GM10266 (cell line): ENCODE results near the gene EYS.

Experiments used
- DNase-seq: peaks from one replicate; pipeline ENCODE4 v3.0.0; 2012; ENCODE audit errors: extremely low spot score
- TF ChIP-seq, protein P1 (sequence below): IDR thresholded peaks from 2 replicates; pipeline ENCODE4 v1.5.1; 2012; ENCODE audit warnings: mild to moderate bottlenecking, low read depth; ENCODE audit not compliant: control insufficient read depth, insufficient read depth; ENCODE audit errors: missing control alignments

EYS gene

DNA sequence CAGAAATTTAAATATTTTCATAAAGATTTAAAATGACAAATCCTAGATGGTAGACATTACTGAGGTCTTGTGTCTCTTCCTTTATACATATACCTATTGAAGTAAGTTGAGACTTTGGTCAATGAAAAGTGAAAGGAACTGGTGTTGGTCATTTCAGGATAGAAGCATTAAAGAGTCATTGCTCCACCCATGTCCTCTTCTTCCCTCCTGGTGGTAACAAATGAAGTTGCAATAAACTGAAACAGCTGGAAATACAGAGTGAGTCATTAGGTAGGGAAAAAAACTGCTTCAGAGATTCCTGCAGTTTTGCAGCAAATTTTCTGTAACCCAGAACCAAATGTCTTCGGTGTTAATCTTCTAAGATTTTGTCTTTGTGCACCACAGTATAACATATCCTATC is 448.0 kb downstream of the EYS start:
- DNase-seq: no peak
- TF ChIP-seq, protein P1, sequence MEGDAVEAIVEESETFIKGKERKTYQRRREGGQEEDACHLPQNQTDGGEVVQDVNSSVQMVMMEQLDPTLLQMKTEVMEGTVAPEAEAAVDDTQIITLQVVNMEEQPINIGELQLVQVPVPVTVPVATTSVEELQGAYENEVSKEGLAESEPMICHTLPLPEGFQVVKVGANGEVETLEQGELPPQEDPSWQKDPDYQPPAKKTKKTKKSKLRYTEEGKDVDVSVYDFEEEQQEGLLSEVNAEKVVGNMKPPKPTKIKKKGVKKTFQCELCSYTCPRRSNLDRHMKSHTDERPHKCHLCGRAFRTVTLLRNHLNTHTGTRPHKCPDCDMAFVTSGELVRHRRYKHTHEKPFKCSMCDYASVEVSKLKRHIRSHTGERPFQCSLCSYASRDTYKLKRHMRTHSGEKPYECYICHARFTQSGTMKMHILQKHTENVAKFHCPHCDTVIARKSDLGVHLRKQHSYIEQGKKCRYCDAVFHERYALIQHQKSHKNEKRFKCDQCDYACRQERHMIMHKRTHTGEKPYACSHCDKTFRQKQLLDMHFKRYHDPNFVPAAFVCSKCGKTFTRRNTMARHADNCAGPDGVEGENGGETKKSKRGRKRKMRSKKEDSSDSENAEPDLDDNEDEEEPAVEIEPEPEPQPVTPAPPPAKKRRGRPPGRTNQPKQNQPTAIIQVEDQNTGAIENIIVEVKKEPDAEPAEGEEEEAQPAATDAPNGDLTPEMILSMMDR: no peak

DNA sequence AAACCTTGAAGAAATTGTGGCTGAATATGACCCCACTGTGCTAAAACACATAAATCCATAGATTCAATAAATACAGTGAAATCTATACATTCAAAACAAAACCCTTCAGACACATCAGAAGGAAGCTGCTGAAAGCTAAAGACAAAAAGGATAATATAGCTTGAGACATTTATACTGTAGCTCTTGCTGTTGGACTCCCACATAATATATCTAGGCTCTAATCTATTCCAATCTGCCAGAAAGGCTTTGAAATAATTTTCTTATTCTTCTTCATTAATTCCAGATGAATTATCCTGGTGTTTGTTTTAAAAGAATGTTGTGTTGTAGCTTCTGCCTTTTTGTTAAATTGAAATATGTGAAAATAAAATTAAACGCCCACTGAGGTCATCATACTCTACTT is 454.0 kb downstream of the EYS start:
- TF ChIP-seq, protein P1: no peak
- no peak for DNase-seq

DNA sequence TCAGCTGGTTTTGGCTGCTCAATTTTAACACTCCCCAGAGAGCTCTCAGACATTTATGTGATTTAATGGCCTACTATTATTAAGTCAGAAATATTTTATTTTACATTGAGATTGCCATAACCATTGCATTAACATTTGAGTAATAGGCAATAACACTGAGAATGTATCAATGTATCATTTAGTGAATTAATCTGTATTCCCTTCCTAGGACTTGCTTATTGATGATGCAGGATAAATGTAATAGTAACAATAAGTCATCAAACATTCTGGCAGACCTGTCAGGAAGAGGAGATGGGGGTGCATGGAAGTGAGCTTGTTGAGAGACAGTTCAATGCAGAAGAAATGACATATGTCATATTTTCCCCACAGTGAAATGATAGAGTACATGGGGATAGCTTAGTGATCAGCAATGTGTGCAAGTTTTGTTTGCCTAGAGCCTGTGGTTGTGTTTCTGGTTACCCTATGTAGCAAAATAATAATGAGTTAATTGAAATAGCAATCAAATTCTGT is 458.9 kb downstream of the EYS start:
- TF ChIP-seq, protein P1: no peak
- DNase-seq: no peak

DNA sequence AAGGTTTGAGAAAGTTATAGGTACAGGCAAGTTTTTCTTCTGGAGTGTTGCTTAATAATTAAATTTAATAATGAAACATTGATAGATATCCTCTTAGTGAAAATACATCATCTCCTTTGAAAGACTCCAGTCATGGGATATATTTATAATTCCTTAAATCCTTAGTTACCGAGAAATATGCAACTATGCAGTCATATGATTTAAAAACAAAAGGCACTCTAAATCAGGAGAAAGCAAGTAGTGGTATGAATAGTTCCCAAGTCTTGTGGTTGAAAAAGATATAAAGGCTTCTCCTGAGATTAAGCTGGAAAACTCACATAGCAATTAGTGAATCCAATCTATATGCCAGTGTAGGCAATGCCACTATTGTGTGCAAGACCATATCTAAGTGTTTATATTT is 475.4 kb downstream of the EYS start:
- TF ChIP-seq, protein P1: no peak

DNA sequence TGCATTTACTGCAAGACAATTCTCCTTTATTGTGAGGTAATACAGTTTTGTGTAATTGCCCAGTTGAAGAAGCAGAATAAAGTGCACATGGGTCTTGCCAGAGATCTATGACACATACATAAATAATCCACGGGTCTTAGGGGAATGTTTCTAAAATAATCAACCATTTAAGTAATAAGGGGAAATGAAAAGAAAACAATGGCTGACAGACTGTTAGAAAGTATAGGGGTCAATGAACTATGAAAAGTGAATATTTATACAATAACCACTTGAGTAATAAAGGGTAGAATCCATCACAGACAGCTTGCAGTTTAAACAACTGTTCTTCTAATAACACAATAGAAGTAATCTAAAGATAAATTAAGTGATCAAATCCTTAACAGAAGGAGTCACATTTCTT is 477.2 kb downstream of the EYS start:
- TF ChIP-seq, protein P1: no peak
- no peak for DNase-seq

More for the DNA sequence above, 475.4 kb downstream of the EYS start:
- no peak for DNase-seq

DNA sequence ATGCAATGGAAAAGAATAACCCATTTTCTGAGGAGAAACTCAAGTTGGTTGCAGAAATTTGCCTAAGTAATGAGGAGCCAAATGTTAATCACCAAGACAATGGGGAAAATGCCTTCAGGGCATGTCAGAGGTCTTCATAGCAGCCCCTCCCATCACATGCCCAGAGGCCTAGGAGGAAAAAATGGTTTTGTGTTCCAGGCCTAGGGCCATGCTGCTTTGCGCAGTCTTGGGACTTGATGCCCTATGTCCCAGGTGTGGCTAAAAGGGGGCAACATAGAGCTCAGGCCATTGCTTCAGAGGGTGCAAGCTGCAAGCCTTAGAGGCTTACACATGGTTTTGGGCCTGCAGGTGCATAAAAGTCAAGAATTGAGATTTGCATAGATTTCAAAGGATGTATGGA is 485.9 kb downstream of the EYS start:
- DNase-seq: no peak
- TF ChIP-seq, protein P1: no peak

DNA sequence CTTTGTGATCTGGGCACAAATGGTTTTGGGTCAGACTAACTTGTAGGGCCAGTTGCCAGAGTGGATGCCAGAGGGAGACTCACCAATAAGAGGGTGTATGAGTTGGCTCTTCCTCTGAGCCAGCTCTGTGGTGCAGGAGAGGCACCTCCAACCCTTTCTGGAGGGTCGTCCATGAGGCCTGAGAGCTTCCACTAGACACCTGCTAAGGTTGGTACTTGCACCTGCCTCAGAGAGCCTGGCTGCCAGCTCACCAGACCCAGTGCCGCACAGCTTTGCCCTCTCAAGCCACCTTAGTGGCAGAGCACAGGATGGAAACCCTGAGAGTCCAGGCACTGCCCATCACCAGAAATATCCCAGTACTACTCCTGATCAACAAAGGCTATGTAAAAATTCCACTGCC is 504.3 kb downstream of the EYS start:
- no peak for DNase-seq
- TF ChIP-seq, protein P1: no peak
